T-helper 2 cell treated with Interferon-gamma antibody and Interleukin-4, amounts not matched to agents 5 μg/mL and 100 μg/mL, for 36 hours (primary cell): ENCODE results near the gene TMEM212.
"Not testable (repeated sequence)": the region's sequence is repeated elsewhere in the genome, so short reads cannot be mapped to it uniquely, and the experiment has no call there.

ENCODE experiments used
- DNase-seq: peaks from one replicate; pipeline ENCODE4 v3.0.0; 2021; ENCODE audit warnings: low spot score
- H3K27ac Mint-ChIP-seq: one replicate; pipeline ENCODE4 v1.8.0; 2021; ENCODE audit warnings: mild to moderate bottlenecking, mixed read lengths
- H3K27me3 Mint-ChIP-seq: one replicate; pipeline ENCODE4 v1.8.0; 2021; ENCODE audit warnings: low read depth, mixed read lengths
- H3K36me3 Mint-ChIP-seq: one replicate; pipeline ENCODE4 v1.8.0; 2021; ENCODE audit warnings: low read depth, mixed read lengths
- H3K4me1 Mint-ChIP-seq: one replicate; pipeline ENCODE4 v1.8.0; 2021; ENCODE audit warnings: low read depth, mixed read lengths
- H3K4me3 Mint-ChIP-seq: one replicate; pipeline ENCODE4 v1.8.0; 2022; ENCODE audit warnings: mild to moderate bottlenecking, moderate library complexity, mixed read lengths
- H3K9me3 Mint-ChIP-seq: one replicate; pipeline ENCODE4 v1.8.0; 2021; ENCODE audit warnings: mixed read lengths

The TMEM212 gene

GRCh38 chr3:171809611-171809860 lies 33.6 kb upstream of the TMEM212 start:
- Mint-ChIP-seq H3K4me3 (peak overlapping the region; percentile 87), H3K9me3 (no peaks in the 10 kb centered on the region), H3K36me3 (no peaks in the 10 kb centered on the region), H3K27ac (peak overlapping the region; percentile 46), H3K4me1 (peaks cover 36% of the 10 kb centered on the region), H3K27me3 (peaks cover 27% of the 10 kb centered on the region)
- no peak for DNase-seq

GRCh38 chr3:171809861-171810628 lies 33.1 kb upstream of the TMEM212 start, which contains the start of gene PLD1:
TSS of gene PLD1 (minus strand) at chr3:171810483. CDS start at chr3:171738051, 72,432 bp downstream.
- Mint-ChIP-seq H3K9me3 (no peaks in the 10 kb centered on the region), H3K27ac (peak within 1 kb of the TSS; percentile 46), H3K4me1 (peaks cover 36% of the 10 kb centered on the region), H3K4me3 (peak within 1 kb of the TSS; percentile 87), H3K27me3 (peaks cover 25% of the 10 kb centered on the region), H3K36me3 (no peaks in the 10 kb centered on the region)
- DNase-seq, result peak; percentile 63

DNA sequence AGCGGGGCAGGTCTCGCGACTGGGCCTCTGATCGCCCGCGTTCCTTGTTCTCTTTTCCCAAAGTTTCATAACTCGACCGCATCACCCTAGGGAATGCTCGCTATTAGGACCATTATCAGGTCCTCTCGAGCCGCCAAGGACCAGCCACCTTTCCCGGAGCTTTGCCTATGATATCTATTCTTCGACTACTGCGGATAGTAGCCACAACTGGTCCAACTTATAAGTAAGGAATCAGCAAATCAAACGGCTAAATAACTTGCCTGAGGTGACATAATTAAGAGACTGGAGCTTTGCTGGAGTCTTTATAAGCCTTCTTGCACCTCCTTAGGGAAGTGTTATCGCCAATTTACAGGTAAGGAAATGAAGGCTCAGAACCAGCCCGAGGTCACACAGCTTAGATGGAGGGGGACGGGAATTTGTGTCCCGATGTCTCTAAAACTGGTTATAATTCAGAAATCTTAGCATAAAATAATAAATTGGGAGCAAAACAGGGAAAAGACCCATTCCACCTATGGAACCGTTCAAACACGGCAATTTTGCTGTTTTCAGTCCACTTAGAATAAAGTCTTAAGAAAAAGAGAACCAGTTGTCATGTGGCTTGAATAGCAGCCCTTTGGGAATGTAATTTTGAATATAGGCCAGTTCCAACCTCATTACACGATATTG lies 32.4 kb upstream of the TMEM212 start:
- Mint-ChIP-seq H3K27me3 (peaks cover 25% of the 10 kb centered on the region), H3K9me3 (no peaks in the 10 kb centered on the region), H3K4me1 (peaks cover 36% of the 10 kb centered on the region), H3K27ac (no peak overlapping the region), H3K36me3 (no peaks in the 10 kb centered on the region), H3K4me3 (peak overlapping the region; percentile 78)
- no peak for DNase-seq

DNA sequence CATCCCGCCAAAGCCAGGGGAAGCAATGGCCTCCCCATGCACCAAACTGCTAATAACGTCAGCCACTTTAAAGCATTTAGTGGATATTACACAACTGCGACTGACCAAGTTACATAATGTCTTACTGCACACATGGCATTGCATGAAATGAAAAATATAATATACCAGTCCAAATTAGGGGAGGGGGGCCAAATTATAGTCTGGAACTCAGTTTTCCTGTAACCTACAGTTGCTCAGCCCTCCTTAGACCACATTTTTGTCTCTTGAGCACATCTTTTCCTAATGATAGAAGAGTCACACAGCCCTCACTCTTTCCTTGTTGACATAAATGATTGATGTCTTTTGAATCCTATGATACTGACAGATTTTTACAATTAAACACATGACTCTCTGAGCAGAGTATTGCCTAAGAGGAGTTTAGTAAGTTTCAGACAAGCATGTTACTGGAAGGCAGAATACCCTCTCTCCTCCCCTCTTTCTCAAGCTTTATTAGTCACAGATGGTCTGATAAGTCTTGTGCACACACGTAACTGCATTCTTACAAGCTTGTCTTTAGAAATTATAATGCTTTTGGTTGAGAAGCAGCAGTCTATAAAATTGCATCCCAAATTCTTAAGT lies 31.7 kb upstream of the TMEM212 start:
- H3K27me3 Mint-ChIP-seq, result peaks cover 25% of the 10 kb centered on the region
- no peak for DNase-seq
- H3K4me3 Mint-ChIP-seq, result peak overlapping the region; percentile 18
- no peaks in the 10 kb centered on the region for H3K36me3 Mint-ChIP-seq
- no peaks in the 10 kb centered on the region for H3K9me3 Mint-ChIP-seq
- peaks cover 34% of the 10 kb centered on the region for H3K4me1 Mint-ChIP-seq
- H3K27ac Mint-ChIP-seq, result no peak overlapping the region

- Mint-ChIP-seq H3K9me3 (no peaks in the 10 kb centered on the region), H3K27ac (no peak overlapping the region), H3K4me1 (peaks cover 32% of the 10 kb centered on the region), H3K36me3 (no peaks in the 10 kb centered on the region), H3K27me3 (peaks cover 25% of the 10 kb centered on the region), H3K4me3 (no peak overlapping the region)
- DNase-seq, result no peak
These were observed 31.2 kb upstream of the TMEM212 start for GRCh38 chr3:171811913-171812335.

- H3K4me1 Mint-ChIP-seq, result peaks cover 25% of the 10 kb centered on the region
- no peaks in the 10 kb centered on the region for H3K9me3 Mint-ChIP-seq
- H3K27me3 Mint-ChIP-seq, result peaks cover 23% of the 10 kb centered on the region
- no peak overlapping the region for H3K27ac Mint-ChIP-seq
- no peaks in the 10 kb centered on the region for H3K36me3 Mint-ChIP-seq
- no peak overlapping the region for H3K4me3 Mint-ChIP-seq
- no peak for DNase-seq
These were observed 30.3 kb upstream of the TMEM212 start for GRCh38 chr3:171812811-171813210.

DNA sequence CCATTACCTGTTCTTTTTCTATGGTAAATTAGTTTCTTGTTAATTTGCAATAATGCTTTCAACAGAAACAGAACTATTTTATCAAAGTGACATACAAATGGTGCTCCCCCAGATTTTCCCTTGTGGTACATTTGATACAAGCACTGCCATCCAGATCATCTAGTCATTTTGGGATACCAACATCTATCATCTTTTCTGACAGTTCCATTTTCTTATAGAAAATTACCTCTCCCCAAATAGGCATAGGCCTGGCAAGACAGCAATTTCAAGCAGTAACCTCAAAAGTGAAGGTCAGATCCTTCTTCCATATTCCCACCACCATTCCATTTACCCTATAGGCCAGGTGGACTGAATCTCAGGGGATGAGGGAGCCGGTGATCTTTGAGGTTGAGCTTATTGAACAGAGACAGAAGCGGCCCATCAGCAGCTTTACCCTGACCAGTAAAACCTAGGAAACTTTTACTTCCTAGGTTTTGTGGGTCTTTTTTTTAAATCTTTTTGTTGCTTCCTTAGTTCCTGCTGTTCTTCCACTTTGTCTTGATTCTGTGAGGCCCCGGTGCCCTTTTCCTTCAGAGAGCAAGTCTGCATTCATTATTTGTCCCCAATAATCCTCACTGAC lies 29.8 kb upstream of the TMEM212 start:
- DNase-seq, result no peak
- Mint-ChIP-seq H3K27ac (peak overlapping the region; percentile 37), H3K27me3 (peaks cover 22% of the 10 kb centered on the region), H3K4me1 (peaks cover 24% of the 10 kb centered on the region), H3K36me3 (no peaks in the 10 kb centered on the region), H3K4me3 (no peak overlapping the region), H3K9me3 (no peaks in the 10 kb centered on the region)

DNA sequence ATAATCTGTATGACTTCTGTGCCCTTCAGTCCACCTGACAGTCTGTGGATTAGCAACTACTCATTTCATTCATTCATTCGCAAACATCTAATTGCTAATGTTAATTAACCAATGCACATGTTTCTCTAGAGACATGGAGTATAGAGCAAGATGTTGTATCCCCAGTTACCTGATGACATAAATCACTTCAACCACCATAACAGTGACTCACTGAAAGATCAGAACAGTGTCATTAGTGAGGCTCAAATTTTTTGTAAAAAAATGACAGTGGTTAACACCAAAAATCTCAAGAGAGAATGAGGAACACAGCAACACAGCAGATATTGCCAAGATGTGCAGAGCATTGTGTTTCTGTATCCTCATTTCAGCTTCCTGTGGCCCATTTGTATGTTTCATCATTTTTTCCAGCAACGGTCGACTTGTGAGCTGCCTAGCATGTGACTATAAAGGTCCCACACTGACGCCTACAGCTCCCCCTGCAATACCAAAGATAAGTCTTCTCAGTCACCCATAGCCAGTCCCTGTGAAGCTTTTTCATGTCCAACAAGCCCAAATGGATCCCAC lies 29.2 kb upstream of the TMEM212 start:
- Mint-ChIP-seq H3K27ac (peak overlapping the region; percentile 37), H3K9me3 (no peaks in the 10 kb centered on the region), H3K36me3 (no peaks in the 10 kb centered on the region), H3K4me3 (no peak overlapping the region), H3K4me1 (peaks cover 24% of the 10 kb centered on the region), H3K27me3 (peaks cover 22% of the 10 kb centered on the region)
- DNase-seq, result peak; percentile 70

DNA sequence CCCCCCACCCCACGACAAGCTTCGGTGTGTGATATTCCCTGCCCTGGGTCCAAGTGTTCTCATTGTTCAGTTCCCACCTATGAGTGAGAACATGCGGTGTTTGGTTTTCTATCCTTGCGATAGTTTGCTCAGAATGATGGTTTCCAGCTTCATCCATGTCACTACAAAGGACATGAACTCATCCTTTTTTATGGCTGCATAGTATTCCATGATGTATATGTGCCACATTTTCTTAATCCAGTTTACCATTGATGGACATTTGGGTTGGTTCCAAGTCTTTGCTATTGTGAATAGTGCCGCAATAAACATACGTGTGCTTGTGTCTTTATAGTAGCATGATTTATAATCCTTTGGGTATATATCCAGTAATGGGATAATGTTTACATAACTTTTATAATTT lies 28.5 kb upstream of the TMEM212 start:
- not testable (repeated sequence) for DNase-seq, H3K27ac Mint-ChIP-seq, H3K9me3 Mint-ChIP-seq, H3K4me3 Mint-ChIP-seq, H3K36me3 Mint-ChIP-seq
- Mint-ChIP-seq H3K4me1 (peaks cover 17% of the 10 kb centered on the region), H3K27me3 (peaks cover 18% of the 10 kb centered on the region)

- H3K9me3 Mint-ChIP-seq, result no peaks in the 10 kb centered on the region
- no peak for DNase-seq
- H3K36me3 Mint-ChIP-seq, result no peaks in the 10 kb centered on the region
- H3K4me1 Mint-ChIP-seq, result peaks cover 14% of the 10 kb centered on the region
- peaks cover 10% of the 10 kb centered on the region for H3K27me3 Mint-ChIP-seq
- H3K27ac Mint-ChIP-seq, result no peak overlapping the region
- H3K4me3 Mint-ChIP-seq, result no peak overlapping the region
These were observed 27.1 kb upstream of the TMEM212 start for GRCh38 chr3:171815973-171816595.

- no peak for DNase-seq
- Mint-ChIP-seq H3K36me3 (no peaks in the 10 kb centered on the region), H3K27me3 (peaks cover 5% of the 10 kb centered on the region), H3K4me3 (no peak overlapping the region), H3K27ac (no peak overlapping the region), H3K9me3 (no peaks in the 10 kb centered on the region), H3K4me1 (peaks cover 19% of the 10 kb centered on the region)
These were observed 25.9 kb upstream of the TMEM212 start for GRCh38 chr3:171817074-171817800.

DNA sequence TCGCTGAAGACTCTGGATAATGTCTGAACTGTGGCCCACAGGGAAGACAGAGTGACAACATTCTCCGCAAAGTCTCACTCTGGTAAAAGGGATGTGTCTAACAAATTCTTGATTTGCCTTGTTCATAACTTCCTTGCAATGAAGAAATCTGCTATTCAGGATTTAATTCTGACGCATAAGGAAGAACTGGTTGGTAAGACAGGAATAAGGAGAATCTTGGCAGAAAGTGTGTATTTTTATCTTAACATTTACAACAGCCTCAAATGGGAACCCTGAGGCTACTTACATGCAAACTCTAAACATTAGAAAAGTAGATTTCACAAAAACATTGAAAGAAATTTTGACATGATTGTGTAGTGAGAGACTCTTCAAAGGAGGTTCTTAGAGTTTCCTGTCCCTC lies 22.1 kb upstream of the TMEM212 start:
- peaks cover 16% of the 10 kb centered on the region for H3K27me3 Mint-ChIP-seq
- no peaks in the 10 kb centered on the region for H3K36me3 Mint-ChIP-seq
- no peak overlapping the region for H3K4me3 Mint-ChIP-seq
- no peaks in the 10 kb centered on the region for H3K9me3 Mint-ChIP-seq
- H3K4me1 Mint-ChIP-seq, result peaks cover 11% of the 10 kb centered on the region
- no peak overlapping the region for H3K27ac Mint-ChIP-seq
- DNase-seq, result no peak

DNA sequence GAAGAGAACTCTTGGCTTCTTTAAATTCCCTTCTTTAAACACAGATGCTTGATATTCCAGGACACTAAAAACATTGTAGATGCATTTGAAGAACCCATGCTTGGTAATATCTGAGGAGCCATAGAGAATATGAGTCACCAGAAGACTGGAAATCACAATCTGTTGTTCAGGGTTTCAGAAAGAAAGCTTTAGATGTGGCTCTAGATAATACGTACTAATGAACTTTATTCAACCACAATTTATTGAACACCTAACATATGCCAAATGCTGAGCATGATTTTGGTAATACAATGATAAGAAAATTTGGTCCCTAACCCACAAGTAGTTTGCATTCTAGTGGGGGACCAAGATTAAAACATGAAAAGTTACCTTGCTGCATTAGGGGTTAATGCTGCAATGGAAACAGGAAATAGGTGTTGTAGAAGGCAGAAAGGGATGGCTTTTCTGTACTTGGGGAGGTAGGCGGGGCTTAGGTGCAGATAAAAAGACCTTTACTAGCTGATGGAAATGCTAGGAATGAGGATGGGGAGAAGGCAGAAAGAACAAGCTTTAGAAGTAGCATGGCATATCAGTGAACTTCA lies 21.3 kb upstream of the TMEM212 start:
- Mint-ChIP-seq H3K36me3 (no peaks in the 10 kb centered on the region), H3K9me3 (no peaks in the 10 kb centered on the region), H3K4me1 (peaks cover 11% of the 10 kb centered on the region), H3K27ac (no peak overlapping the region), H3K4me3 (no peak overlapping the region), H3K27me3 (peaks cover 20% of the 10 kb centered on the region)
- no peak for DNase-seq
